Measurements from ENCODE around the gene ETDC.

DNA sequence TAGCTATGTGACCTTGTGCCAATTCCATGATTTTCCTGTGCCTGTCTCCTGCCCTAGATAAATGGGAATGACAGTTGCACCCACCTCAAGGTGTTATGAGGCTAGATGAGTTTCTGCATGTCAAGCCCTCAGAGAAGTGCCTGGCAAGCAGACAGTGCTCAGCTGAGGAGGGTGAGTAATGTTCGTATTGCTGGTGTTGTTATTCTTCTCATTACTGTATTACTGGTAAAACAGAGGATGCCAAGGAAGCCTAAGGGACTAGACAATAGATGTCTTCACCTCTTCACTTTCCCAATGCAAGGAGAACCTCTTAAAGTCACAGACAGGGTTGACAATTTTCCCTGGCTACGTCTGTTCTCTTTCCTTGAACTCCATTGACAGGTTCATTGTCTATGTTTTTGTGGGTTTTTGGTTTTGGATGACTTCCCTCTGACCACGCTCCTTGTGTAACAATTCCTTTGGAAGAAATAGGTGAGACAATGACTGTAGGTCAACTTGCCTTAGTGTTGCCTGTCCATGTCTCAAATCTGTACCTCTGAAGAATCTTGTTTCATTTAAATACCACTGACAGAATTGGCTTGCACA lies 19.2 kb downstream of the ETDC start:
- TF ChIP-seq, protein P1, sequence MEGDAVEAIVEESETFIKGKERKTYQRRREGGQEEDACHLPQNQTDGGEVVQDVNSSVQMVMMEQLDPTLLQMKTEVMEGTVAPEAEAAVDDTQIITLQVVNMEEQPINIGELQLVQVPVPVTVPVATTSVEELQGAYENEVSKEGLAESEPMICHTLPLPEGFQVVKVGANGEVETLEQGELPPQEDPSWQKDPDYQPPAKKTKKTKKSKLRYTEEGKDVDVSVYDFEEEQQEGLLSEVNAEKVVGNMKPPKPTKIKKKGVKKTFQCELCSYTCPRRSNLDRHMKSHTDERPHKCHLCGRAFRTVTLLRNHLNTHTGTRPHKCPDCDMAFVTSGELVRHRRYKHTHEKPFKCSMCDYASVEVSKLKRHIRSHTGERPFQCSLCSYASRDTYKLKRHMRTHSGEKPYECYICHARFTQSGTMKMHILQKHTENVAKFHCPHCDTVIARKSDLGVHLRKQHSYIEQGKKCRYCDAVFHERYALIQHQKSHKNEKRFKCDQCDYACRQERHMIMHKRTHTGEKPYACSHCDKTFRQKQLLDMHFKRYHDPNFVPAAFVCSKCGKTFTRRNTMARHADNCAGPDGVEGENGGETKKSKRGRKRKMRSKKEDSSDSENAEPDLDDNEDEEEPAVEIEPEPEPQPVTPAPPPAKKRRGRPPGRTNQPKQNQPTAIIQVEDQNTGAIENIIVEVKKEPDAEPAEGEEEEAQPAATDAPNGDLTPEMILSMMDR (IDR thresholded peaks at IDR 0.05) = no peak
- TF ChIP-seq POLR2A (IDR thresholded peaks at IDR 0.05) = no peak

Data from right lobe of liver (tissue), 4 donors.